ENCODE data around the gene NXPE3.

Gene NXPE3

GRCh38 chr3:101847328-101847727 is 68.3 kb downstream of the NXPE3 start:
- no peak for TF ChIP-seq GABPA (IDR thresholded peaks at IDR 0.05; ENCODE audit: low read depth)
- no peak for TF ChIP-seq POLR2AphosphoS5 (IDR thresholded peaks at IDR 0.05; ENCODE audit: low read depth)
- no peak for TF ChIP-seq CTCF (IDR thresholded peaks at IDR 0.05; ENCODE audit: insufficient read depth, low read length)
- no peak for TF ChIP-seq REST (IDR thresholded peaks at IDR 0.05; ENCODE audit: insufficient replicate concordance, low read depth)
- no peak for TF ChIP-seq SPI1 (IDR thresholded peaks at IDR 0.05; ENCODE audit: borderline replicate concordance, low read depth)
- DNase-seq (ENCODE audit: low read depth in 1 of 2, low spot score in 1 of 2), result peak in 1 of 2 experiments; percentile 15
- H3K4me3 ChIP-seq (replicated peaks; ENCODE audit: insufficient read depth, low read length), result no peak overlapping the region
- no peak overlapping the region for H3K27ac ChIP-seq (replicated peaks)
- peaks cover 9% of the 10 kb centered on the region for H3K27me3 ChIP-seq (ENCODE audit: insufficient read depth, poor library complexity, severe bottlenecking)

- no peak for DNase-seq (ENCODE audit: low read depth in 1 of 2, low spot score in 1 of 2)
- H3K27me3 ChIP-seq (ENCODE audit: insufficient read depth, poor library complexity, severe bottlenecking), result peaks cover 9% of the 10 kb centered on the region
- TF ChIP-seq CTCF (IDR thresholded peaks at IDR 0.05; ENCODE audit: insufficient read depth, low read length) (no peak), POLR2AphosphoS5 (IDR thresholded peaks at IDR 0.05; ENCODE audit: low read depth) (no peak), SPI1 (IDR thresholded peaks at IDR 0.05; ENCODE audit: borderline replicate concordance, low read depth) (no peak), REST (IDR thresholded peaks at IDR 0.05; ENCODE audit: insufficient replicate concordance, low read depth) (no peak), GABPA (IDR thresholded peaks at IDR 0.05; ENCODE audit: low read depth) (no peak)
- H3K27ac ChIP-seq (replicated peaks), result no peak overlapping the region
- no peak overlapping the region for H3K4me3 ChIP-seq (replicated peaks; ENCODE audit: insufficient read depth, low read length)
Observed at GRCh38 chr3:101848326-101848725, 69.3 kb downstream of the NXPE3 start.

DNA sequence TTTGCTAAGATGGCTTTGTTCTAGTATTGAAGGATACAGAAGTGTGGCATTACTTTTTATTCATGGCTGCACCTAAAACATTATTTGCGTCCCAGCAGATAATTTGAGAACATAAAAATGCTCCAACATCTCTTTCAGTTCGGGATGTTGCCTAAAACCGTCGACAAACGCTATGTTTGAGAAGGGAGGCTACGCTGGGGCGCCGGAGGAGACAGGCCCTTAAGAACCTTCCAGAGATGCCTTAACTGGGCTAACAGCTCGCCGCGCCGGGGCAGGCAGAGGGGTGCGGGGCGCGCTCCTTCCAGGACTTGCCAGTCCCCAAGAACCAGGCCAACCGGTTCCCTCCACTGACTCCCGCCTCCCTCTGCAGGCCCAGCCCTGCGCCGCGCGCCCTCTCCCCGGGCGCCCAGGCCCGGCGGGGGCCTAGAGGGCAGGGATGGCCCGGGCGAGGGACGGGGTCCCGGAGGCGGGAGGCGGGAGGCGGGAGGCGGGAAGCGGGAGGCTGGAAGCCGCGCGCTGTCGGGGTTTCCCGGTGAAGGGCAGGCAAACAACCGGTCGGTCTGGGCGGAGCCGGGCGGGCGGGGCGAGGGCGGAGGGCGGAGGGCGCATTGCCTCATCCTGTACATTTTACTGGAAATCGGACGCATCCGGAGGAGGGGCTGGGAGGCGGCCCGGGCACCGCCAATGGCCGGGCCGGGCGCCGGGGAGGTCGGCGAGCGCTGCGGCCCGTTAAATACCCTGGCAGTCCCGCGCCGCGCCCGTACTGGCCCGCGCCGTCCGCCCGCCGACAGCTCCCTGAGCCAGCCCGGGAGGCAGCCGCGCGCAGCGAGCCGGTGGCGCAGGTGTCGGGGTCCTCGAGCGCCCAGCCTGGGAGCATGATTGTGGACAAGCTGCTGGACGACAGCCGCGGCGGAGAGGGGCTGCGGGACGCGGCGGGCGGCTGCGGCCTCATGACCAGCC is 70.0 kb downstream of the NXPE3 start, which contains the start of gene NFKBIZ:
TSS of gene NFKBIZ (plus strand) at position 761 of the 960 bp plus-strand sequence. CDS start at position 876, 115 bp downstream.
- H3K27ac ChIP-seq (replicated peaks), result no peak within 1 kb of the TSS
- peak within 1 kb of the TSS; percentile 88 for H3K4me3 ChIP-seq (replicated peaks; ENCODE audit: insufficient read depth, low read length)
- DNase-seq (ENCODE audit: low read depth in 1 of 2, low spot score in 1 of 2), result peak in 1 of 2 experiments; percentile 80
- peaks cover 9% of the 10 kb centered on the region for H3K27me3 ChIP-seq (ENCODE audit: insufficient read depth, poor library complexity, severe bottlenecking)
- TF ChIP-seq REST (IDR thresholded peaks at IDR 0.05; ENCODE audit: insufficient replicate concordance, low read depth) (no peak), CTCF (IDR thresholded peaks at IDR 0.05; ENCODE audit: insufficient read depth, low read length) (no peak), POLR2AphosphoS5 (IDR thresholded peaks at IDR 0.05; ENCODE audit: low read depth) (no peak), SPI1 (IDR thresholded peaks at IDR 0.05; ENCODE audit: borderline replicate concordance, low read depth) (no peak), GABPA (IDR thresholded peaks at IDR 0.05; ENCODE audit: low read depth) (no peak)

Data from HL-60 (cell line).